ENCODE measurements around the gene PIGV.

The PIGV gene

DNA sequence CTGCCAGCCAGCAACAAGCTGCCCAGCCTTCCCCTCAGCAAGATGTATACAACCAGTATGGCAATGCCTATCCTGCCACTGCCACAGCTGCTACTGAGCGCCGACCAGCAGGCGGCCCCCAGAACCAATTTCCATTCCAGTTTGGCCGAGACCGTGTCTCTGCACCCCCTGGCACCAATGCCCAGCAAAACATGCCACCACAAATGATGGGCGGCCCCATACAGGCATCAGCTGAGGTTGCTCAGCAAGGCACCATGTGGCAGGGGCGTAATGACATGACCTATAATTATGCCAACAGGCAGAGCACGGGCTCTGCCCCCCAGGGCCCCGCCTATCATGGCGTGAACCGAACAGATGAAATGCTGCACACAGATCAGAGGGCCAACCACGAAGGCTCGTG, 13.3 kb upstream of the PIGV start:
- DNase-seq (ENCODE audit: low spot score), result no peak

DNA sequence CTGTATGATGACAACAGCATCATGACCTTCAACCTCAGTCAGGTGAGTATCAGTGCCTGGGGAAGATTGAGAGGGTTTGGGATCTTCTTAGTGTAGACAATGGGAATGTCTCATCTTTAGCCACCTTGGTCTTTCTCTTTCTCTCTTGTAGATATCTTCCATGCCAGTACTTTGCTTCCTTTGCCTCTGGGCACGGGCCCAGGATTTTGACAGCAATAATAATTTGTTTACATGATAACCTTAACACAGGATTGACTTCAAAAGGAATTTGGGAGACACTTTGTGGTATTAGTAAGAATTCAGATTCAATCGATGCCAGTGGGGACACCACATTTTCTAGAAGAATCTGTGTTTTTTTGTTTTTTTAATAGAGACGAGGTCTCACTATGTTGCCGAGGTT, 12.1 kb upstream of the PIGV start:
- no peak for DNase-seq (ENCODE audit: low spot score)

DNA sequence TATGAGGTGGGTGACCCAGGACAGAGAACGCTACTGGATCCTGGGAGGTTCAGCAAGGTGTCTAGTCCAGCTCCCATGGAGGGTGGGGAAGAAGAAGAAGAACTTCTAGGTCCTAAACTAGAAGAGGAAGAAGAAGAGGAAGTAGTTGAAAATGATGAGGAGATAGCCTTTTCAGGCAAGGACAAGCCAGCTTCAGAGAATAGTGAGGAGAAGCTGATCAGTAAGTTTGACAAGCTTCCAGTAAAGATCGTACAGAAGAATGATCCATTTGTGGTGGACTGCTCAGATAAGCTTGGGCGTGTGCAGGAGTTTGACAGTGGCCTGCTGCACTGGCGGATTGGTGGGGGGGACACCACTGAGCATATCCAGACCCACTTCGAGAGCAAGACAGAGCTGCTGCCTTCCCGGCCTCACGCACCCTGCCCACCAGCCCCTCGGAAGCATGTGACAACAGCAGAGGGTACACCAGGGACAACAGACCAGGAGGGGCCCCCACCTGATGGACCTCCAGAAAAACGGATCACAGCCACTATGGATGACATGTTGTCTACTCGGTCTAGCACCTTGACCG, 8.6 kb upstream of the PIGV start:
- no peak for DNase-seq (ENCODE audit: low spot score)

DNA sequence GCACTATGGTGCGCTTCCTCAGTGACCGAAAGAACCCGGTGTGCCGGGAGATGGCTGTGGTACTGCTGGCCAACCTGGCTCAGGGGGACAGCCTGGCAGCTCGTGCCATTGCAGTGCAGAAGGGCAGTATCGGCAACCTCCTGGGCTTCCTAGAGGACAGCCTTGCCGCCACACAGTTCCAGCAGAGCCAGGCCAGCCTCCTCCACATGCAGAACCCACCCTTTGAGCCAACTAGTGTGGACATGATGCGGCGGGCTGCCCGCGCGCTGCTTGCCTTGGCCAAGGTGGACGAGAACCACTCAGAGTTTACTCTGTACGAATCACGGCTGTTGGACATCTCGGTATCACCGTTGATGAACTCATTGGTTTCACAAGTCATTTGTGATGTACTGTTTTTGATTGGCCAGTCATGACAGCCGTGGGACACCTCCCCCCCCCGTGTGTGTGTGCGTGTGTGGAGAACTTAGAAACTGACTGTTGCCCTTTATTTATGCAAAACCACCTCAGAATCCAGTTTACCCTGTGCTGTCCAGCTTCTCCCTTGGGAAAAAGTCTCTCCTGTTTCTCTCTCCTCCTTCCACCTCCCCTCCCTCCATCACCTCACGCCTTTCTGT, 7.3 kb upstream of the PIGV start:
- no peak for DNase-seq (ENCODE audit: low spot score)

DNA sequence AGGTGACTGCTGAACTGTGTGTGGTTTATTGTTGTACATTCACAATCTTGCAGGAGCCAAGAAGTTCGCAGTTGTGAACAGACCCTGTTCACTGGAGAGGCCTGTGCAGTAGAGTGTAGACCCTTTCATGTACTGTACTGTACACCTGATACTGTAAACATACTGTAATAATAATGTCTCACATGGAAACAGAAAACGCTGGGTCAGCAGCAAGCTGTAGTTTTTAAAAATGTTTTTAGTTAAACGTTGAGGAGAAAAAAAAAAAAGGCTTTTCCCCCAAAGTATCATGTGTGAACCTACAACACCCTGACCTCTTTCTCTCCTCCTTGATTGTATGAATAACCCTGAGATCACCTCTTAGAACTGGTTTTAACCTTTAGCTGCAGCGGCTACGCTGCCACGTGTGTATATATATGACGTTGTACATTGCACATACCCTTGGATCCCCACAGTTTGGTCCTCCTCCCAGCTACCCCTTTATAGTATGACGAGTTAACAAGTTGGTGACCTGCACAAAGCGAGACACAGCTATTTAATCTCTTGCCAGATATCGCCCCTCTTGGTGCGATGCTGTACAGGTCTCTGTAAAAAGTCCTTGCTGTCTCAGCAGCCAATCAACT, 6.4 kb upstream of the PIGV start:
- no peak for DNase-seq (ENCODE audit: low spot score)

DNA sequence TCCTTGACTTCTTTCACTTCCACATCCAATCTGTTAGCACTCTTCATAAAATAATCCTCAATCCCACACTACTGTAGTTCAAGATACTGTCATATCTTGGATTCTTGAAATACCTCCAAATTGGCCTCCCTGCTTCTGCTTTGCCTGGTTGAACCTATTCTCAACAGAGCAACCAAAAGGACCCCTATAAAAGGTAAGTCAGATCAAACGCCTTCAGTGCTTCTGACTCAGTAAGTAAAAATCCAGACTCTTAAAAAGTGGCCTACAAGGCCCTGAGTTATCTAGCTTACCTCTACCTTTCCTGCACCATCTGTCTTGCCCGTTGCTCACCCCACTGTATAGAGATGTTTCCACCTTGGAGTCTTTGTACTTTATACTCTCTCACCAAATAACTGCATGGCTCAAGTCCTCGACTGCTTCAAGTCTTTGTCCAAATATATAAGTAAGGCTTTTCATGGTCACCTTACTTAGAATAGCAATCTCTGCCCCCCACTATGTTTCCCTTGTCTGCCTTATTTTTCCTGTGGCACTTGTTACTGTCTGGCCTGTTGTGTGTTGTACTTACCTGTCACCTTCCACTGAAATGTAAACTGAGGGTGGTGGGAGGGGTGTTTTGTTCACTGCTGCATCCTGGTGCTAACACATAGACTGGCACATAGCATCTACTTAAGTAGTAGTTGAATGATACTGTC, 5.1 kb upstream of the PIGV start:
- DNase-seq (ENCODE audit: low spot score), result no peak

DNA sequence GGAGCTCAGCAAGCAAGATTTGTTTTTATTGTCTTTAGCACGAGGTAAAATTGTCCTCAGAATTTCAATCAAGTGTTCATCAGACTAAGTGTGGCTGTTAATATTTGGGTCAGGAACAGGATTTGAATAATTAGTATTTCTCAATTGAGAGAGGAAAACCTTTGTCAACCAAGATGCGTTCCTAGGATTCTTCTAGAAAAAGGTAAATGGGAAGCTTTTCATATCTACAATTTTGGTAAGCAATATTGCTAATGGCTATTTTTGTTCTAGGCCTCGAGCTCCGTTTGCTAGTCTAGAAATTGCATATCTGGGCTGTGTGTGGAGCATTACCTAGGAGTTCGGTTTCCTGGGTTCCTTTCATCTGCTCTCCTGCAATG, 4.1 kb upstream of the PIGV start:
- no peak for DNase-seq (ENCODE audit: low spot score)

DNA sequence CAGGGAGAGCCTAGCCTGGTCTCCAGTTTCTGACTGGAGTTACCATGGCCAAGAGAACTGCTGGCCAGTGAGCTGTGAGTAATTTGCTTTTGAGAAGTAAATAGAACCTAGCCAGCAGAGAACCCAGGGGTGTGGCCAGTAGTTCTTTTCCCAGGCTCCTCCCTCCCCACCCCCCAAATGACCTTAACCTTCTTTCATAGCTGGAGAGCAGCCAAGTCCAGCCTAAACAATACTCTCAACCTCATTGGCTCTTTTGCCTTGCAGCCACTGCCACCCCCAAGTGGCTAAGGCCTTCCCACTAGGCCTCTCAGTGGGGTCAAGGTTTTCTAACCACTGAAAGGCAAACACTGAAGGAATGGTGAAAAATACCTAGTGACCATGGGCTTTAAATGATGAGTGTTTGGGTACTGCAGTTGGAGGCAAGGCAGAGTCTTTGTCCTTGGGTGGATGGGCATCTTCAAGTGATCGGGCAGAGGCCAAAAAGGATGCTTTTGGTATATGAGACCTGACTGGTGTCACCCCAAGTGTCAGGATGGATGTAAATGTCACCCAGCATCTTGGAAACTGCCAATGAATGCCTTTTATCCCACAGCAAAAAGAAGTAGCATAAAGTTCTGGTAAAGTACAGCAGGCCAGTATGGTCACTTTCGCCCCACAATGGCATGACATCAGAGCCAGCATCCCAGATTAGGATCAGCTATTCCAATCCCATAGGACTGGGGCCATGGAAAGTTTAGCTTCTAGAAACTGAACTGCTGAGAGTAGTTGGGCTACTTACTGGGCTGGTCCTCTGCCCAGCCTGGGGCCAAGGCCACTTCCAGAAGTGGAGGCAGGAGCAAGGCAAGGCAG, 3.5 kb upstream of the PIGV start:
- peak; percentile 67 for DNase-seq (ENCODE audit: low spot score)

DNA sequence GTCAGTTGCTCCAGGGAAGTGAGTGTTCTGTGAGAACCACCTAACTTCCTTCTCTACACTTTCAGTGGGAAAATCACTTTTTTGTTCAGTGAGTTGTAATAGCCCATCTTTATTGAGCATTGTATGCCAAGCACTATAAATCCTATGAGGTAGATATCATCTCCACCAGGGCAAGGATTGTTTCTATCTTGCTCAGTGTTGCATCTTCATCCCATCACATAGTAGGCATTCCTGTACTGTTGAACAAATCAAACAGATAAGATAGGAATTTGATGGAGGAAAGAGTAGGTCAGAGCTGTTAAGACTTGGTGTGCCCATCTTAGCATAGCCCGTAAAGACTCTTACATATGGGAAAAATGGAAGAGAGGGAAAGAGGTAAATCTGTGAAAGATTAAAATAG, 2.9 kb upstream of the PIGV start:
- no peak for DNase-seq (ENCODE audit: low spot score)

DNA sequence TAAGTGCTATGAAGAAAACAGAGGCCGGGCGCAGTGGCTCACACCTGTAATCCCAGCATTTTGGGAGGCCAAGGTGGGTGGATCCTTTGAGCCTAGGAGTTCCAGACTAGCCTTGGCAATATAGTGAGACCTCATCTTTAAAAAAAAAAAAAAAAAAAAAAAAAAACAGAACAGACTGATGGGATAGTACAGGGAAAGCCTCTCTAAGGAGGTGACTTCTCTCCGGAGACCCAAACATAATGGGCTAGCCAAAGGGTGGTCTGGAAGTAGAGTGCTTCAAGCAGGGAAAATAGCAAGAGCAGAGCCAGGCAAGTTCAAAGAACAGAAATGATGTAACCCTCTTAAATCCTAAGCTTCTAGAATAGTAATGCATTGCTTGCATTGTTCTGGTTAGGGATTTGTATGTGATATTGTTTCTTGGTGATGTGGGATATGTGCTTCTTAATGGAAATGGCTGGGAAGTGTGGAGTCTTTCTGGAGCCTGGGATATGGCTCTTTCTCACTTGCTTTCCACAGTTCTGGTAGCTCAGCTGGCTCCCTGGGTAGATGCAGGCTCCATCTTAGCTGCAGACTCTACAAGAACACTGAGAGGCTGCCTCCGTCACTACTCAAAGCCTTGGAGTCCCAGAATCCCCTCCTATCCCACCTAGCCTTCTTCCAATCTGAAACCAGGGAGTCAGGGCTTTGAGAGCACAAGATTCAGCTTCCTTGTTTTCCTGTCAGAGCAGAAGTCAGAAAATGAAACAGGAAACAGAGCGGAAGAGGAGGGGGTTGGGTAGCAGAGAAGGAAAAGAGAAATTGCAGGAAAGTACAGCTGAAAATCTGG, 1.9 kb upstream of the PIGV start:
- no peak for DNase-seq (ENCODE audit: low spot score)

DNA sequence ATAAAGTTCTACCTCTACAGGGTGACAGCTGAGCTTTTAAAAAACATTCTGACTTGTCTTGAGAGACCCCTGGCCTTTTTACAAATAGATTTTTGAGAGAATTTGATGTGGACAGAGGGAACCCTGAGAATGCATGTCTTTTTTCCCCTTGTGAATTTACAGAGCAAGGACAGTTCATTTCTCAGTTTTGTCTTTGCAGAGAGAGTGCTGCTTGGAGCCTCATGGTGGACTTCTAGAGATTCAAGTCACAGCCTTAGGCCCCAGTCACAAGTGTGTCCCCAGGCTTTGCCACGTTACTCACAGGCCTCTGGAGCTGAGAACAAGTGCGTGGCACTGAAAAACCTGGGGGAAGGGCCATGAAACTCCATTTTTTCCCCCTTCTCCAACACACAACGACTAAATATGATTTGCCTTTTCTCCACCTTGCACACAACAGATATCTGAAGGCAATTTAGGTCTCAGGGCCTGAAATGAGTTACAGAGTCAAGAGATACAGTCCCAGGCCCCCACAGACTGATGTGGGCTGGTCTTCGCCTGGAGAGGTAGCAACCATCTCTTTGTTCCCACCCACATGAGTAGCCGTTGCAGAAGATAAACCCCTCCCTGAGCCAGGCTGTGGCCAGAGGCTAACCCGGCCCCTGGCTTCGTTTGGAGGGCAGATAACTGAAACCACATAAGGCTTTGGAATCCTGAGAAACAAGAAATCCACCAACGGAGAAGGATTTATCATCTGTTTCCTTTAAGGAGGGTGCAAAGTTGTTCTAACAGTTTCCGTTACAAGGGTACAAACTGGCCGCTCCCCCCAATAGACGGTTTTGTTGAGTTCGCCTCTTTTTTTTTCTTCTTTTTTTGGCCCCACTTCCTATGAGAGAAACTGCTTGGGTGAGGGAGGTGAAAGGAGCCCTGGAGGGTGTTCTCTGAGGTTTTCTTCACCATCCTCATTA, 1.0 kb upstream of the PIGV start:
- peak; percentile 71 for DNase-seq (ENCODE audit: low spot score)

DNA sequence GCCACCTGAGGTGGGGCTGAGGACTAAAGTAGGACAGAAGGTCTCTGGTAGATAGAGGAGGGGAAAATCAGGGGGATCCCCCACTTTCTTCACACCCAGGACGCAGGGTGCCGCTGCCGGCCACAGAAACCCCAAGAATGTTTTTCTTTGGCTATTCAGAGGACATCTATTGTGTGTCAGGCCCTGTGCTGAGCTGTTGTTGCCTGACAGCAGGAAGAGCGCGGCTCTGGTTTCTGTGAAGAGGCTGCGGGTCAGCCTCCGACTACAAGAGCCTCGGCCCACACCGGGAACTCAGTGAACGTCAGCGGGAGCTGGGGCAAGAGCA, 407 bp upstream of the PIGV start:
- DNase-seq (ENCODE audit: low spot score), result no peak

DNA sequence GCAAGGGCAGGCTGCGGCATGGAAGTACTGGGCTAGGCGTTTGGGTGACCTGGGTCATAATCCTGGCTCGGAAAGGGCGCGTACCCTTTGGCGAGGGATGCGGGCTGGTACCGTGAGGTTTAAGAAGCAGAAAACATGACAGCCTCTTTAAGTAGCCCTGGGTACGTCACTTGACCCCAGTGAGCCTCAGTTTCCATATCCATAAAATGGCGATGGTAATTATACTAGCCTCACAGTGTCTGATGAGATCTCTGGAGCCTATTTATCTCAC, 700 bp downstream of the PIGV start:
- DNase-seq (ENCODE audit: low spot score), result no peak

DNA sequence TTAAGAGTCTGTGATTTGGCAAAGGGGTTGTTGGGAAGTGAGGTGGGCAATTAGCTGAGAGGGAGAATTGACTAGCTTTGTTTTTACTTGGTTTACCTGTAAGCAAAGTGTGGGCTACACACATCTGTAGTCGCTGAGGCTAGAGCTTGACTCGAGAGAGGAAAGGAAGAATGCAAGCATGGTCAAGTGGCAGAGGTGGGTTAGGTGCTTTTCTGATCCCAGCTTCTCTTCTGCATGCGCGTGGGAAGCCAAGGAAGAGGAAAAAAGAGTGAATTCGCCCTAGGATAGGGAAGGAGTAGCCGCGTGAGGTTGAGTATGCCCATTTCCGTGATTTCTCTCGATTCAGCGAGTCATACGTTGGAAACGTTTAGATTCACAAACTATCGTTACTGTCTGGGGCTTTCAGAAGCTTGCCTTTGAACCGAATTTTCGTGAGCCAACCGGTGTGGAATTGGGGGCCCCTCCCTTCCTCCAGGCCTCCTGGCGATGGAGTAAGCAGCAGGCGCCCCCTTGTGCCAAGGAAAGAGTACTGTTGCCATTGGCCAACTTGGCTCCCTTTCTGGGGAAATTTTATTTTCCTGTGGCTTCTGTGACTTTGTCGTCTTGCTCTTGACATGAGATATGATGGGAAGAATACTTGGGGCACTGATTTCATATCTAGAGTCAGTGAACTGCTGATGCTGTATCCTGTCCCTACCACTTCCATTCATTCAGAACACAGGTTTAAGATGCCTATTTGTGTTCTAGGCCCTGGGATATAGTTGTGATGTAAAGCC, 1.3 kb downstream of the PIGV start:
- peak; percentile 91 for DNase-seq (ENCODE audit: low spot score)

DNA sequence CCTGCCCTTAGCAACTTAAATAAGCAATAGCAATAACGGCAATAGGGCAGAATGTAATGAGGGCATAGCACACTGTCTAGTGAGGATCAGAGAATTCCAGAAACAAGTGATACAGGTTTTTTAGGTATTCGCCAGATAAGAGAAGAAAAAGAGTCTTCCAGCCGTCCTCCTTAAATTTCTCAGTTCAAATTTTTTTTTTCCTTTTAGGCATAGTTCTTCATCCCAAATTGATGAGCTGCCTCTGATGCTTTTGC, 1.8 kb downstream of the PIGV start:
- DNase-seq (ENCODE audit: low spot score), result no peak

DNA sequence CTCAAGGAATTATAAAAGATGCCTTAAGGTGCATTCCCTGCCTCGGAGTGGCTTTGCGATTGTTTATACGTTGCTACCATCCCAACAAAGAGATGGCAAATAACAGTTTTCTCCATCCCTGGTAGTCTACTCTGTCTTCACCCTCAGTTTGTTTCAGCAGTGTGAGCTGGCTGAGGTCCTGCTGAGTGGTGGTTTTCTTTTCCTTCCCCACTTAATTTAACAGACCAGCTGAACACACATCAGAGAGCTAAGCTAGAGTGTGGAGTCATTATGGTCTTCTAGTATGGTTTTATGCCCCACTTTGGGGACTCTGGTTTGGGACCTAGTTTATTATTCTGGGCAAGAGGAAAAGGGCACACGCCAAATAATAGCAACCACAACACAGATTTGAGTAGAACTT, 2.2 kb downstream of the PIGV start:
- no peak for DNase-seq (ENCODE audit: low spot score)

DNA sequence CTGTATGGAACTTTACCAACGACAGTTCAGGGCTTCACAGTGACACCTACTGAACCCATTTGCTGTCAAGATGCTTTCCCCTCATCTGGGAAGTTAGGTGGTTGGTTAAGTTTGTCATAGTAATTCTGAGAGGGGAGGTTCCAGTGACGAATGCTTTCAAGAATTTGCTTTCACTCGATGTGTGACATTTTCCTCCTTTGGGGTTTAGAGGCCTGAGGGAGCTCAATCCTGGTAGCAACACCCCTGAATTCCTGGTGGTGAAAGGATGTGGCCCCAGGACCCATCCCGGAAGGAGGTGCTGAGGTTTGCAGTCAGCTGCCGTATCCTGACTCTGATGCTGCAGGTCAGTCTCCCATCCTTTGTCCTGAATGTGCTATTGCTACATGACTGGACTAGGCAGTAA, 2.8 kb downstream of the PIGV start:
- no peak for DNase-seq (ENCODE audit: low spot score)

DNA sequence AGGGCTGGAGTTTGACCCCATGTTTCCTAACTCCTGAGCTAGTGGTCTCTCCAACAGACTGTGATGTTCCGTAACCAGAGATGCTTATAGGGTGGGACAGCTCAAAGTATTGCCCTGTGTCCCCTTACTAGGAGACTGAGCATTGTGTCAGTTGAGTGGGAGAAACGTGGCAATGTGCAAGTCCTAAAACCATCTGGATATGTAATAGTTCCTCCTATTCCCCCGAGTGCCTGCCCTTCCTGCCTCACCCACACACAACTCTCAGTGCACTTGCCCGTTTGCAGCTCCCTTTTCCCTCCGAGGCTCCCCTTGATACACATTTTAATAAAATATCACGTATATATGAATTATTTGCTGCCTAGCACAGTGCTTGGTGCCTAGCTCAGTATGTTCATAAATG, 3.4 kb downstream of the PIGV start:
- DNase-seq (ENCODE audit: low spot score), result no peak

DNA sequence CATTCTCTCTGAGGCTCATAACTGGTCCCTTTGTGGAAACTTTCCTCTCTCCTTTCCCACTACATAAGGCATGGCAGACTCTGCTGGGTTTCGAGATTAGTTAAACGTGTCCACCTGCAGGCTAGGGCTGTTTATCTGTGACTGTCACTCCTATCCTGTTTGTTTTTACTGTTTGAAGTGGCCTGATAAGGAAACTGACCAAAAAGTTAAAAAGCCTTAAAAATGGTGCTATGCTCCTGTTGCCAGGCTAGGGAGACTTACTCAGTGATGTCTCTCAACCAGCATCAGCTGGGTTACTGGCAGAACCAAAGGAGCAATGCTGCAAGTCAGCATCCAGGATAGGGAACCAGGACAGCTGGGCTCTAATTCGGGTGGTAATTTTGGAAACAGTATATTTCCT, 3.9 kb downstream of the PIGV start:
- DNase-seq (ENCODE audit: low spot score), result peak; percentile 48

DNA sequence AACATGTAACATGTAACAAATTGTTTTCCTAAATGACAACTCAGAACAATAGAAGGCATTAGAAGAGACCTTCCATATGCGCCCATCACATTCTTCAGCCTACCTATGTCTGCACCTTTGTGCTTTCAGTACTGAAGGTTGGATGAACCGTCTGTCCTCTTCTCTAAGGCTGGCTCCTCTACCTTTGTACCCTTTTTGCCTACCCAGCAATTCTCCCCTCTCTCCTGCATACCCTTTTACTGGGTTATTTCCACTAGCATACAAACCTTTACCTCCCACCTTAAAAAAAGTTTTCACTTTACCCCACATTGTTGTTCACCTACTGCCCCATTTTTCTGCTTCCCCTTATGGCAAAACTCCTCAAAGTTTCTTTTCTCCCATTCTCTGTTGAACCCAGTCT, 5.2 kb downstream of the PIGV start:
- DNase-seq (ENCODE audit: low spot score), result no peak

DNA sequence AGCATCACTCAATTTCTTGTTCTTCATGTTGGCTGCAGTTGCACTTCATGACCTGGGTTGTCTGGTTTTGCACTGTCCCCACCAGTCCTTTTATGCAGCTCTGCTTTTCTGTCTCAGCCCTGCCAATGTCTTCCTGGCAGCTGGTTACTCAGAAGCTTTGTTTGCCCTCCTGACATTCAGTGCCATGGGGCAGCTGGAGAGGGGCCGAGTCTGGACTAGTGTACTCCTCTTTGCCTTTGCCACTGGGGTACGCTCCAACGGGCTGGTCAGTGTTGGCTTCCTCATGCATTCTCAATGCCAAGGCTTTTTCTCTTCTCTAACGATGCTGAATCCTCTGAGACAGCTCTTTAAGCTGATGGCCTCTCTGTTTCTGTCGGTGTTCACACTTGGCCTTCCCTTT, 6.6 kb downstream of the PIGV start:
- no peak for DNase-seq (ENCODE audit: low spot score)

Data from hematopoietic multipotent progenitor cell treated with erythropoietin and hydrocortisone succinate and interleukin-3 and kit ligand, for 15 days (in vitro differentiated cells).